VCaP (cell line): ENCODE measurements around the gene CLEC7A.

ENCODE experiments used
- H3K27ac ChIP-seq: fragments of 450-650 bp; 2 replicates; pipeline ENCODE4 v1.5.1; 2017
- CTCF ChIP-seq: fragments of 450-650 bp; conservative IDR thresholded peaks from 2 replicates; pipeline ENCODE4 v1.5.1; 2017; ENCODE audit warnings: mild to moderate bottlenecking, moderate library complexity

CLEC7A gene

GRCh38 chr12:10094646-10095395 is 35.2 kb downstream of the CLEC7A start:
- H3K27ac ChIP-seq = no peak overlapping the region
- TF ChIP-seq CTCF = no peak

GRCh38 chr12:10088955-10089900 is 40.8 kb downstream of the CLEC7A start:
- TF ChIP-seq CTCF = no peak
- no peak overlapping the region for H3K27ac ChIP-seq

GRCh38 chr12:10088031-10088430 is 42.0 kb downstream of the CLEC7A start:
- TF ChIP-seq CTCF = no peak
- H3K27ac ChIP-seq = no peak overlapping the region

GRCh38 chr12:10086387-10086786 is 43.6 kb downstream of the CLEC7A start:
- H3K27ac ChIP-seq = no peak overlapping the region
- TF ChIP-seq CTCF = no peak

GRCh38 chr12:10084733-10085132 is 45.3 kb downstream of the CLEC7A start:
- no peak overlapping the region for H3K27ac ChIP-seq
- no peak for TF ChIP-seq CTCF

GRCh38 chr12:10082117-10082874 is 47.7 kb downstream of the CLEC7A start:
- no peak overlapping the region for H3K27ac ChIP-seq
- TF ChIP-seq CTCF = no peak

GRCh38 chr12:10075451-10075850 is 54.5 kb downstream of the CLEC7A start:
- no peak for TF ChIP-seq CTCF
- H3K27ac ChIP-seq = no peak overlapping the region
